HG03354 (cell line): ENCODE measurements around the gene SKIDA1.
A peak's percentile ranks its signal among the peaks of the same experiment; 100 is the strongest.

Experiments used
- ATAC-seq: cut with Tn5 transposase; IDR thresholded peaks from one replicate; pipeline ENCODE4 v1.9.1; 2021; ENCODE audit warnings: mild to moderate bottlenecking; ENCODE audit not compliant: unreplicated experiment, poor library complexity, severe bottlenecking

The SKIDA1 gene

GRCh38 chr10:21518149-21518640, 7.3 kb downstream of the SKIDA1 start:
- no peak for ATAC-seq

- peak; percentile 62 for ATAC-seq
These were observed 8.1 kb downstream of the SKIDA1 start for GRCh38 chr10:21517134-21518031.

DNA sequence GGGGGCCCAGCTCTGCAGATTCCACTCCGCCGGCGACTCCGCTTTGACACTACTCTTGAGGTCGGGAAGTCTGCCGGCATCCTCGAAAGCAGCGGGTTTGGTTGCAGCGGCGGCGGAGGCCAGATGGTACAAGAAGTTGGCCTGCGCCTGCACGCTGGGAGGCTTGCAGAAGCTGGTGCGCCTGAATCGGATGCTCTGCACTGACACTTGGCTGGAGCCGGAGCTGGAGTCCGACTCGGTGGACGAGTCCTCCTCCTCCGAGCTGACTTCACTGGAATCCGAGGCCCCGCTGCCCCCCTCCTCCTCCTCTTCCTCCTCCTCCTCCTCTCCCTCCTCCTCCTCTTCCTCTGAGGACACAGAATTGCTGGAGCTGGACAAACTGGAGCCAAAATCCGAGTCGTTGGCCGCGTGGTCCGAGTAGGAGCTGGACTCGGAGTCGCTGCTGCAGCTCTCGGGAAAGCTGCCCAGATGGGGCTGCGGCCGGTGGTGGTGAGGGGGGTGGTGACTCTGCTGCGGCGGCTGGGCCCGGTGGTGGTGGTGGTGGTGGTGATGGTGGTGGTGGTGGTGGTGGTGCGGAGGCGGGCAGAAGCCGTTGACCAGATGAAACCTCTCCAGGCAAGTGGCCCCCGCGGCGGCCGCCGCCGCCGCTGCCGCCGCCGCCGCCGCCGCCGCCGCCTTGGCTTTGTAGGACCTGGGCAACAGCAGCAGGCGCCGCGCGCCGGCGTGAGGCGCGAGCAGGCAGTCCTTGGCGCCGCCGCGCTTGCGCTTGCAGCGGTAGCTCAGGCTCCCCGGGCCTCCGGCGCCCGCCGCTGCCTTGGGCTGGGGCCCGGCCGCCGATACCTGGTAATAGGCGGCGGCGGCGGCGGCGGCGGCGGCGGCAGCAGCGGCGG, 9.0 kb downstream of the SKIDA1 start:
- ATAC-seq = peak; percentile 56

- ATAC-seq = no peak
These were observed 9.9 kb downstream of the SKIDA1 start for GRCh38 chr10:21515361-21516241.

GRCh38 chr10:21514818-21515351, 10.6 kb downstream of the SKIDA1 start:
- no peak for ATAC-seq

- no peak for ATAC-seq
These were observed 11.2 kb downstream of the SKIDA1 start for GRCh38 chr10:21514129-21514817.

GRCh38 chr10:21513405-21513788, 12.1 kb downstream of the SKIDA1 start:
- ATAC-seq = no peak

- ATAC-seq = no peak
These were observed 12.7 kb downstream of the SKIDA1 start for GRCh38 chr10:21512573-21513404.

DNA sequence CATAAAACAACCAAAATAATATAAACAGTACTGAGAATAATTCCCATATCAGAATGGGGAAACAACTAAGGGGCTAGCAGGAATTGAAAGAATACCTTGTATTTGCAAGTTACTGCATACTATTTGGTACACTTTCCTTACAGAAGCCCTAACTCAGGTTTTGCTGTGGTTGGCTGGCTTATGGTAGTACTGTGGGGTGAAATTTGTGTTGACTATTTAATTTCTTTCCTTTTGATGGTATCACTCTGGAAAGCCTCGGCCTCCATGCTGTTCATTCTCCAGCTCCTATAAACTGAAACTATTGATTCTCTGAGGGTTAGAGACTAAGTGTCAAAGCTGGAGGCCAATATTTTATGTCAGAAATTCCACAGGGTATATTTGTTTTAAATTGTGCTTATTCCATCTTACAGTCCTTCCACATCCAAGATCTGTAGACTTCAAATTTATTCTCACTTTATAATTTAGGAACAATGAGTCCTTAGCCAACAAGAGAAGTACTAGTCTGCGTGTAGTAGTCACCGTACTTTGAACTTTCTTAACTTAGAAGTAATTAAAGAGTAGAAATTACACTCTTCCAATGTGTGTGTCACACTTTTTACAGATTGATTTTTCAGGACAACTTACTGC, 13.4 kb downstream of the SKIDA1 start:
- no peak for ATAC-seq

GRCh38 chr10:21511095-21511570, 14.3 kb downstream of the SKIDA1 start:
- ATAC-seq = no peak

- ATAC-seq = no peak
These were observed 15.0 kb downstream of the SKIDA1 start for GRCh38 chr10:21510241-21511094.

- ATAC-seq = no peak
These were observed 15.9 kb downstream of the SKIDA1 start for GRCh38 chr10:21509341-21510240.

DNA sequence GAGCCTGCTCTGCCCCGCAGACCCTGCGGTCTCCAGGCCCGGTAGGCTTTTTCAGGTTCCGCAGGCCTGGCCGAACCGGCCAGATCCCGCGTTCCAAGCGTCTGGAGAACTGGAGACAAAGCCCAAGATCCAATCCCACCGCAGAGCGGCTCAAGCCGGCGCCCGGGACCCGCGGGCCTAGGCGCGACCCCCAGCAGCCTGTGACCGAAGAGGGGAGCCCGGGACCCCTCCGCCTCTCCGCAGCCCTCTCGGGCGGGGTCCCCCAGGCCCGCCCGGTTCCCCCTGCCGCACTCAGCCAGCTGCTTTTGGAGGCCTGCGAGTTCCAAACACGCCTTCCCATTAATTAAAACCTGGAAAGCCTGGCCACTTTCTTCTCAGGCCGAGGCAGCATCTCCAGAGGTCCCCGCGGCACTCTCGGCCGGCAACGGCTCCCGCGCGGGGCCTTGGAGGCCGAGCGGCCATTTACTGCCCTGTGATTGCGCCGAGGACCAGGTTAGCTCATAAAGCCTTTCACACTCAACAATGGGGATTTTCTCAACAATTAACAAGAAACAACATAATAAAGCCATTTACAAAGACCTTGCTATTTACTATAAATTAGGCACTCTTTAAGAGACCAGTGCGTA, 16.7 kb downstream of the SKIDA1 start:
- no peak for ATAC-seq

- no peak for ATAC-seq
These were observed 18.3 kb downstream of the SKIDA1 start for GRCh38 chr10:21507150-21507549.

DNA sequence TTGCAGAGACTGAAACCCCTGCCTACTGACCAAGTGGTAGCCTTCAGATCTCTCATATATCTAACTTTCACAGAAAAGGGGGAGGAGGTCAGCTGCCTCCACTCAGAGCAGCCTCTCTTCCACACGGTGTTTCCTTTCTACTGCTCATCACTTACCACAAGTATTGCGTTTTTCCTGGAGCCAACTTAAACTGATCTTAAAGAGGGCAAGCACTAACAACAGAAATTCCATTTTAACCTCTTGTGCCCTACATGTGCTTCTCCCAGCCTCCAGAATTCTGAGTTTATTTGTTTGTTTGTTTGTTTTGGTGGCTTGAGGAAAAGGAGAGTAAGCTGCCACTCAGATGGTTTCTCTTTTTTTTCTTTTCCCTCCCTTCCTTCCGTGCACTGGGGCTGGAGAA, 19.1 kb downstream of the SKIDA1 start:
- ATAC-seq = no peak
